Retinal pigment epithelial cell (primary cell): ENCODE measurements around the gene GSTK1.

ENCODE experiments used
- DNase-seq: peaks from one replicate; pipeline ENCODE4 v3.0.0-alpha.2; 2010; ENCODE audit warnings: low read depth
- H3K4me3 ChIP-seq: 2 replicates; pipeline ENCODE4 v1.5.1; 2011; ENCODE audit warnings: mild to moderate bottlenecking, low read length, control low read depth, moderate library complexity
- CTCF ChIP-seq: conservative IDR thresholded peaks from 2 replicates; pipeline ENCODE4 v1.5.1; 2011; ENCODE audit warnings: low read depth, low read length, control low read depth, inconsistent platforms

GSTK1 gene

GRCh38 chr7:143221737-143222136, 41.5 kb upstream of the GSTK1 start, which contains the start of gene TAS2R40:
Gene TAS2R40 (plus strand): TSS chr7:143222037. CDS start chr7:143222079, 42 bp downstream.
- H3K4me3 ChIP-seq, result no peak within 1 kb of the TSS
- DNase-seq, result no peak
- TF ChIP-seq CTCF, result no peak

GRCh38 chr7:143222782-143223181, 40.5 kb upstream of the GSTK1 start:
- no peak for TF ChIP-seq CTCF

GRCh38 chr7:143223784-143224183, 39.5 kb upstream of the GSTK1 start:
- H3K4me3 ChIP-seq, result no peak overlapping the region

More at GRCh38 chr7:143222782-143223181, 40.5 kb upstream of the GSTK1 start:
- H3K4me3 ChIP-seq, result no peak overlapping the region
- no peak for DNase-seq

GRCh38 chr7:143225047-143225446, 38.2 kb upstream of the GSTK1 start:
- no peak overlapping the region for H3K4me3 ChIP-seq
- no peak for DNase-seq
- TF ChIP-seq CTCF, result no peak

More at GRCh38 chr7:143223784-143224183, 39.5 kb upstream of the GSTK1 start:
- TF ChIP-seq CTCF, result no peak
- DNase-seq, result no peak

GRCh38 chr7:143227806-143228205, 35.4 kb upstream of the GSTK1 start:
- DNase-seq, result no peak
- no peak overlapping the region for H3K4me3 ChIP-seq
- no peak for TF ChIP-seq CTCF

- no peak for TF ChIP-seq CTCF
- no peak for DNase-seq
- H3K4me3 ChIP-seq, result no peak overlapping the region
Measured at GRCh38 chr7:143229054-143229790, 34.0 kb upstream of the GSTK1 start.
